HEK293 (cell line): Measurements from ENCODE around the gene GCK.
A peak's percentile ranks its signal among the peaks of the same experiment; 100 is the strongest.
"Not testable (repeated sequence)": the region's sequence is repeated elsewhere in the genome, so short reads cannot be mapped to it uniquely, and the experiment has no call there.

Source experiments
- CTCF ChIA-PET: fragments of 350-600 bp; formaldehyde crosslinking; extraction: SDS; loops from one replicate; lab custom pipeline; 2021; ENCODE audit warnings: antibody characterized with exemption; lab: Yijun Ruan, JAX
- POLR2A ChIA-PET: fragments of 300-600 bp; formaldehyde crosslinking; extraction: SDS; loops from one replicate; lab custom pipeline; 2020; ENCODE audit warnings: antibody characterized with exemption, inconsistent platforms; lab: Yijun Ruan, JAX
- H3K27ac ChIP-seq: fragments of 200-500 bp; sonication (Bioruptor generic); 2 replicates; pipeline ENCODE4 v1.5.1; 2014; ENCODE audit warnings: low read depth, low read length, control low read depth, inconsistent platforms; ENCODE audit errors: extremely low read depth
- H3K36me3 ChIP-seq, 2 experiments: fragments of 200-500 bp in 1 of 2; sonication (Bioruptor generic) in 1 of 2; 1 replicate in 1 of 2; 2 replicates in 1 of 2; pipeline ENCODE4 v1.5.1; 2014 to 2017; ENCODE audit warnings: inconsistent platforms in 2 of 2, low read length in 2 of 2; ENCODE audit not compliant: control insufficient read depth in 2 of 2, insufficient read depth in 1 of 2
- H3K4me1 ChIP-seq: fragments of 200-500 bp; sonication (Bioruptor generic); 2 replicates; pipeline ENCODE4 v1.5.1; 2014; ENCODE audit warnings: mild to moderate bottlenecking, low read length, inconsistent platforms; ENCODE audit not compliant: control insufficient read depth, insufficient read depth
- H3K4me3 ChIP-seq: 2 replicates; pipeline ENCODE4 v1.5.1; 2011; ENCODE audit warnings: low read depth, mild to moderate bottlenecking, control low read depth, low read length, moderate library complexity
- H3K9me3 ChIP-seq: fragments of 200-500 bp; sonication (Bioruptor generic); 2 replicates; pipeline ENCODE4 v1.5.1; 2014; ENCODE audit warnings: low read depth, low read length, inconsistent platforms; ENCODE audit not compliant: control insufficient read depth, insufficient read depth
- EGR2 ChIP-seq: fragments of 450-650 bp; formaldehyde crosslinking; IDR thresholded peaks from 2 replicates; pipeline ENCODE4 v1.5.1; 2016; ENCODE audit warnings: low read depth, missing biosample characterization, missing genetic modification characterization
- PRDM1 ChIP-seq: fragments of 450-650 bp; formaldehyde crosslinking; IDR thresholded peaks from 2 replicates; pipeline ENCODE4; 2016; ENCODE audit warnings: missing biosample characterization, missing genetic modification characterization
- ZBTB21 ChIP-seq: fragments of 450-650 bp; formaldehyde crosslinking; IDR thresholded peaks from 2 replicates; pipeline ENCODE4 v1.5.1; 2017; ENCODE audit warnings: missing biosample characterization, missing genetic modification characterization
- ZBTB7A ChIP-seq: fragments of 450-650 bp; formaldehyde crosslinking; IDR thresholded peaks from 2 replicates; pipeline ENCODE4 v1.5.1; 2016; ENCODE audit warnings: low read depth, missing biosample characterization, missing genetic modification characterization
- ZFHX2 ChIP-seq: fragments of 450-650 bp; formaldehyde crosslinking; conservative IDR thresholded peaks from 2 replicates; pipeline ENCODE4 v1.5.1; 2016; ENCODE audit warnings: missing biosample characterization, missing genetic modification characterization
- ZIC2 ChIP-seq: fragments of 450-650 bp; formaldehyde crosslinking; IDR thresholded peaks from 2 replicates; pipeline ENCODE4 v1.5.1; 2016; ENCODE audit warnings: missing biosample characterization, missing genetic modification characterization
- ZNF146 ChIP-seq: fragments of 450-650 bp; formaldehyde crosslinking; IDR thresholded peaks from 2 replicates; pipeline ENCODE4 v1.5.1; 2016; ENCODE audit warnings: missing biosample characterization, missing genetic modification characterization
- ZNF157 ChIP-seq: fragments of 450-650 bp; formaldehyde crosslinking; IDR thresholded peaks from 2 replicates; pipeline ENCODE4 v1.5.1; 2016; ENCODE audit warnings: missing biosample characterization, missing genetic modification characterization
- ZNF169 ChIP-seq: fragments of 450-650 bp; formaldehyde crosslinking; IDR thresholded peaks from 2 replicates; pipeline ENCODE4 v1.5.1; 2016; ENCODE audit warnings: missing biosample characterization, missing genetic modification characterization
- ZNF202 ChIP-seq: fragments of 450-650 bp; formaldehyde crosslinking; IDR thresholded peaks from 2 replicates; pipeline ENCODE4 v1.5.1; 2016; ENCODE audit warnings: missing biosample characterization, missing genetic modification characterization, borderline replicate concordance
- ZNF274 ChIP-seq, 2 experiments: fragments of 200-500 bp in 1 of 2; fragments of 450-650 bp in 1 of 2; sonication (Bioruptor generic) in 1 of 2; formaldehyde crosslinking in 1 of 2; IDR thresholded peaks; 2 replicates each; pipeline versions ENCODE4 v1.5.1 to v1.6.1; 2014 to 2016; ENCODE audit warnings: borderline replicate concordance in 1 of 2, inconsistent platforms in 1 of 2, low read length in 1 of 2, missing biosample characterization in 1 of 2, missing genetic modification characterization in 1 of 2
- ZNF324 ChIP-seq: fragments of 450-650 bp; formaldehyde crosslinking; IDR thresholded peaks from 2 replicates; pipeline ENCODE4 v1.5.1; 2016; ENCODE audit warnings: missing biosample characterization, missing genetic modification characterization
- ZNF37A ChIP-seq: fragments of 450-650 bp; IDR thresholded peaks from 2 replicates; pipeline ENCODE4 v1.5.1; 2018; ENCODE audit warnings: missing biosample characterization, missing genetic modification characterization
- ZNF571 ChIP-seq: fragments of 450-650 bp; formaldehyde crosslinking; IDR thresholded peaks from 2 replicates; pipeline ENCODE4 v1.5.0; 2017; ENCODE audit warnings: missing biosample characterization, missing genetic modification characterization
- ZNF596 ChIP-seq: fragments of 450-650 bp; IDR thresholded peaks from 2 replicates; pipeline ENCODE4 v1.5.0; 2018; ENCODE audit warnings: missing biosample characterization, mild to moderate bottlenecking, missing genetic modification characterization, moderate library complexity
- ZNF654 ChIP-seq: fragments of 450-650 bp; formaldehyde crosslinking; IDR thresholded peaks from 2 replicates; pipeline ENCODE4 v1.5.1; 2016; ENCODE audit warnings: low read depth, missing biosample characterization, missing genetic modification characterization
- ZNF660 ChIP-seq: fragments of 450-650 bp; IDR thresholded peaks from 2 replicates; pipeline ENCODE4 v1.5.1; 2018; ENCODE audit warnings: missing biosample characterization, mild to moderate bottlenecking, missing genetic modification characterization
- ZNF692 ChIP-seq: fragments of 450-650 bp; formaldehyde crosslinking; IDR thresholded peaks from 2 replicates; pipeline ENCODE4 v1.5.1; 2016; ENCODE audit warnings: missing biosample characterization, missing genetic modification characterization
- ZNF837 ChIP-seq: fragments of 450-650 bp; formaldehyde crosslinking; IDR thresholded peaks from 2 replicates; pipeline ENCODE4 v1.5.1; 2016; ENCODE audit warnings: missing biosample characterization, missing genetic modification characterization
- ZNF843 ChIP-seq: fragments of 450-650 bp; formaldehyde crosslinking; IDR thresholded peaks from 2 replicates; pipeline ENCODE4 v1.5.1; 2016; ENCODE audit warnings: missing biosample characterization, missing genetic modification characterization

The GCK gene

GRCh38 chr7:44200163-44200562 is 10.9 kb upstream of the GCK start:
- peaks cover under 1 to 17% of the 10 kb centered on the region in 2 experiments; a peak in 1 of 3 replicates for H3K36me3 ChIP-seq
- TF ChIP-seq ZNF146, result peak; percentile 89
- H3K27ac ChIP-seq, H3K4me1 ChIP-seq, CTCF ChIA-PET, H3K4me3 ChIP-seq, H3K9me3 ChIP-seq: not testable (repeated sequence)
- POLR2A ChIA-PET, result interaction anchor here (0.6 to 1.8 kb wide), 7 partner anchors 14 to 135 kb away, joined by 3 to 7 read pairs (median 4); partner anchors contain the start of genes PGAM2 and POLD2

GRCh38 chr7:44197474-44197873 is 8.2 kb upstream of the GCK start:
- Histone ChIP-seq H3K4me1 (no peaks in the 10 kb centered on the region), H3K9me3 (no peaks in the 10 kb centered on the region)
- TF ChIP-seq ZNF843 (tag by site-specific recombination) (no peak), ZNF274 (IDR thresholded peaks at IDR 0.05; ENCODE audit: low read length) (no peak), ZNF274 (tag by site-specific recombination; IDR thresholded peaks at IDR 0.05; ENCODE audit: borderline replicate concordance) (no peak), ZNF202 (tag by site-specific recombination) (no peak), ZNF157 (tag by site-specific recombination) (no peak), ZBTB21 (tag by site-specific recombination) (no peak), ZNF837 (no peak), ZNF324 (no peak)
- TF ChIP-seq, all 188 proteins: peak for 0
- Histone ChIP-seq H3K4me3 (no peak overlapping the region), H3K36me3 (no peaks in the 10 kb centered on the region), H3K27ac (no peak overlapping the region)
- ChIA-PET CTCF (interaction anchor here (0.6 to 2.8 kb wide), 12 partner anchors 13 to 130 kb away, joined by 3 to 16 read pairs (median 4); no protein-coding TSS in a partner anchor), POLR2A (interaction anchor here (0.8 kb wide), 1 partner anchor 75 kb away, joined by 3 read pairs; the partner anchor contains the start of gene POLD2)

- Histone ChIP-seq H3K4me1 (no peaks in the 10 kb centered on the region), H3K36me3 (no peaks in the 10 kb centered on the region), H3K4me3 (no peak overlapping the region), H3K9me3 (no peaks in the 10 kb centered on the region), H3K27ac (no peak overlapping the region)
- CTCF ChIA-PET, result interaction anchor here (0.8 to 2.8 kb wide), 9 partner anchors 27 to 339 kb away, joined by 3 to 16 read pairs (median 4); no protein-coding TSS in a partner anchor
- POLR2A ChIA-PET, result interaction anchor here (1.0 kb wide), 1 partner anchor 130 kb away, joined by 3 read pairs; no protein-coding TSS in a partner anchor
- TF ChIP-seq ZNF654 (tag by site-specific recombination), result peak; percentile 52
- TF ChIP-seq ZBTB7A (tag by site-specific recombination), result no peak
- TF ChIP-seq ZNF169 (tag by site-specific recombination), result no peak
- TF ChIP-seq PRDM1, result peak; percentile 75
- TF ChIP-seq EGR2, result peak; percentile 75
- TF ChIP-seq ZNF571 (tag by site-specific recombination), result no peak
- TF ChIP-seq ZNF660 (tag by site-specific recombination), result 0 out of 2 replicates have a peak, but pooled peaks have one; percentile 12
- TF ChIP-seq ZFHX2 (tag by site-specific recombination), result peak; percentile 78
- TF ChIP-seq, all 188 proteins: peak for 5
Observed at GRCh38 chr7:44196450-44196872, 7.2 kb upstream of the GCK start.

- POLR2A ChIA-PET, result interaction anchor here (1.0 kb wide), 1 partner anchor 130 kb away, joined by 3 read pairs; no protein-coding TSS in a partner anchor
Observed at GRCh38 chr7:44195889-44196288, 6.7 kb upstream of the GCK start.

More at GRCh38 chr7:44195889-44196288, 6.7 kb upstream of the GCK start:
- H3K4me3 ChIP-seq, result no peak overlapping the region
- H3K9me3 ChIP-seq, result no peaks in the 10 kb centered on the region
- no peak overlapping the region for H3K27ac ChIP-seq
- TF ChIP-seq ZBTB7A (tag by site-specific recombination) (no peak), ZIC2 (tag by site-specific recombination) (no peak), ZNF692 (tag by site-specific recombination) (no peak), ZNF596 (no peak), ZNF37A (tag by site-specific recombination) (no peak)
- CTCF ChIA-PET, result interaction anchor here (0.7 to 2.8 kb wide), 8 partner anchors 33 to 340 kb away, joined by 3 to 16 read pairs (median 4); no protein-coding TSS in a partner anchor
- no peaks in the 10 kb centered on the region for H3K4me1 ChIP-seq
- no peaks in the 10 kb centered on the region for H3K36me3 ChIP-seq
